ENCODE measurements around the gene CYGB. TPM values are rescaled to one million over a fixed set of nuclear protein-coding genes. Genes with fewer than 3 reads are reported as not detected.

Gene CYGB
- total RNA-seq, 1 experiment from 2014 or later: 0.14 TPM

- DNase-seq (ENCODE audit: low read depth): no peak
These were observed 13.5 kb upstream of the CYGB start for GRCh38 chr17:76550712-76551615.

- DNase-seq (ENCODE audit: low read depth): no peak
These were observed 12.0 kb upstream of the CYGB start for GRCh38 chr17:76549539-76549938.

- DNase-seq (ENCODE audit: low read depth): no peak
These were observed 11.7 kb upstream of the CYGB start for GRCh38 chr17:76549215-76549518.

- no peak for DNase-seq (ENCODE audit: low read depth)
These were observed 11.1 kb upstream of the CYGB start for GRCh38 chr17:76548378-76549214.

- DNase-seq (ENCODE audit: low read depth): no peak
These were observed 10.2 kb upstream of the CYGB start for GRCh38 chr17:76547642-76548202.

- peak; percentile 92 for DNase-seq (ENCODE audit: low read depth)
These were observed 9.7 kb upstream of the CYGB start for GRCh38 chr17:76547183-76547641.

- peak; percentile 97 for DNase-seq (ENCODE audit: low read depth)
These were observed 9.2 kb upstream of the CYGB start for GRCh38 chr17:76546556-76547182.

- DNase-seq (ENCODE audit: low read depth): no peak
These were observed 8.5 kb upstream of the CYGB start for GRCh38 chr17:76545918-76546555.

- no peak for DNase-seq (ENCODE audit: low read depth)
These were observed 7.2 kb upstream of the CYGB start for GRCh38 chr17:76544546-76545365.

- no peak for DNase-seq (ENCODE audit: low read depth)
These were observed 6.5 kb upstream of the CYGB start for GRCh38 chr17:76543826-76544545.

GRCh38 chr17:76543482-76543825, 5.9 kb upstream of the CYGB start:
- no peak for DNase-seq (ENCODE audit: low read depth)

- DNase-seq (ENCODE audit: low read depth): no peak
These were observed 5.5 kb upstream of the CYGB start for GRCh38 chr17:76542984-76543383.

- no peak for DNase-seq (ENCODE audit: low read depth)
These were observed 5.1 kb upstream of the CYGB start for GRCh38 chr17:76542566-76542971.

- no peak for DNase-seq (ENCODE audit: low read depth)
These were observed 4.4 kb upstream of the CYGB start for GRCh38 chr17:76541739-76542454.

- peak; percentile 73 for DNase-seq (ENCODE audit: low read depth)
These were observed 3.1 kb upstream of the CYGB start for GRCh38 chr17:76540381-76541300.

GRCh38 chr17:76539631-76540271, 2.2 kb upstream of the CYGB start, which contains the start of gene PRCD:
Gene PRCD (plus strand): TSS chr17:76540044. CDS start chr17:76540142, 98 bp downstream.
- DNase-seq (ENCODE audit: low read depth): no peak

GRCh38 chr17:76538941-76539570, 1.5 kb upstream of the CYGB start:
- DNase-seq (ENCODE audit: low read depth): no peak
